PFSK-1 (cell line): Measurements from ENCODE around the gene HS1BP3.

Experiments used
- FOXP2 ChIP-seq: optimal IDR thresholded peaks from 2 replicates; pipeline ENCODE3; 2011; ENCODE audit warnings: borderline replicate concordance, control low read depth, inconsistent platforms; ENCODE audit not compliant: insufficient read depth; ENCODE audit errors: extremely low read length, extremely low read depth
- POLR2AphosphoS5 ChIP-seq: IDR thresholded peaks from 2 replicates; pipeline ENCODE4 v1.6.1; 2012; ENCODE audit warnings: low read depth, mild to moderate bottlenecking, control low read depth, low read length, moderate library complexity
- REST ChIP-seq, 2 experiments: IDR thresholded peaks; 2 replicates each; pipeline versions ENCODE4 v1.6.1 to v1.8.0; 2011 to 2012; ENCODE audit warnings: low read depth in 2 of 2, low read length in 2 of 2, control low read depth in 1 of 2, inconsistent platforms in 1 of 2, mild to moderate bottlenecking in 1 of 2, moderate library complexity in 1 of 2; ENCODE audit not compliant: insufficient read depth in 1 of 2
- SIN3A ChIP-seq: IDR thresholded peaks from 2 replicates; pipeline ENCODE4 v1.6.1; 2012; ENCODE audit warnings: mild to moderate bottlenecking, low read length, moderate library complexity, borderline replicate concordance; ENCODE audit not compliant: insufficient read depth
- TAF1 ChIP-seq: IDR thresholded peaks from 2 replicates; pipeline ENCODE4 v1.6.1; 2012; ENCODE audit warnings: low read length, control low read depth, borderline replicate concordance; ENCODE audit not compliant: insufficient read depth

GRCh38 chr2:20649576-20649975, 1.3 kb downstream of the HS1BP3 start:
- no peak for TF ChIP-seq POLR2AphosphoS5
- TF ChIP-seq SIN3A: no peak
- TF ChIP-seq TAF1: no peak
- no peak for TF ChIP-seq REST (IDR thresholded peaks at IDR 0.05; ENCODE audit: insufficient read depth in 1 of 2, low read depth in 2 of 2, low read length in 2 of 2)
- no peak for TF ChIP-seq FOXP2
